ENCODE measurements around the gene CEP85L. TPM values are rescaled to one million over a fixed set of nuclear protein-coding genes. Genes with fewer than 3 reads are reported as not detected.
"Not testable (repeated sequence)": the region's sequence is repeated elsewhere in the genome, so short reads cannot be mapped to it uniquely, and the experiment has no call there.

CEP85L gene
- total RNA-seq, 3 donors from 2014 or later: 3.7 to 13.6 (median 4.0) TPM

DNA sequence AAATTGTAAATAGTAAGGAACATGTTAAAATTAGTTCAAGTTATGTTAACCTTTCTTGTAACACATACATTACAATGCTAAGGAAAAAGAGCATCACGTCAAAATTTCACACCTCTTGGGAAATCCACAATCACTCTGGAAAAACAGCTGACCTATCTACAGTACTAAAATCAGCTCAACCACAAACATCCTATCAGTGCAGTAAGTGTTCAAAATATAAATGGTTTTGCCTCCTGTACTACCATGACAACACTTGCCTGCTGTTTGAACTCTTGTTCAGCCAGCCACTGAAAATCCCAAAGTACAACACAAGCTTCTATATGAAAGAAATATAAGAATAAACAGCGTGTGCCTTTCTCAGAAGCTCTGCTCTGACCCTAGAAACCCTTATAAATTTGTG lies 186.8 kb downstream of the CEP85L start:
- TF ChIP-seq, protein P1, sequence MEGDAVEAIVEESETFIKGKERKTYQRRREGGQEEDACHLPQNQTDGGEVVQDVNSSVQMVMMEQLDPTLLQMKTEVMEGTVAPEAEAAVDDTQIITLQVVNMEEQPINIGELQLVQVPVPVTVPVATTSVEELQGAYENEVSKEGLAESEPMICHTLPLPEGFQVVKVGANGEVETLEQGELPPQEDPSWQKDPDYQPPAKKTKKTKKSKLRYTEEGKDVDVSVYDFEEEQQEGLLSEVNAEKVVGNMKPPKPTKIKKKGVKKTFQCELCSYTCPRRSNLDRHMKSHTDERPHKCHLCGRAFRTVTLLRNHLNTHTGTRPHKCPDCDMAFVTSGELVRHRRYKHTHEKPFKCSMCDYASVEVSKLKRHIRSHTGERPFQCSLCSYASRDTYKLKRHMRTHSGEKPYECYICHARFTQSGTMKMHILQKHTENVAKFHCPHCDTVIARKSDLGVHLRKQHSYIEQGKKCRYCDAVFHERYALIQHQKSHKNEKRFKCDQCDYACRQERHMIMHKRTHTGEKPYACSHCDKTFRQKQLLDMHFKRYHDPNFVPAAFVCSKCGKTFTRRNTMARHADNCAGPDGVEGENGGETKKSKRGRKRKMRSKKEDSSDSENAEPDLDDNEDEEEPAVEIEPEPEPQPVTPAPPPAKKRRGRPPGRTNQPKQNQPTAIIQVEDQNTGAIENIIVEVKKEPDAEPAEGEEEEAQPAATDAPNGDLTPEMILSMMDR (IDR thresholded peaks at IDR 0.05): no peak
- Histone ChIP-seq H3K9me3 (no peaks in the 10 kb centered on the region), H3K4me3 (no peak overlapping the region), H3K4me1 (ENCODE audit: low read depth) (no peaks in the 10 kb centered on the region), H3K36me3 (ENCODE audit: low read depth) (no peaks in the 10 kb centered on the region)
- DNase-seq (no peak), ATAC-seq (no peak)
- intact Hi-C loops (cut with DNase I, micrococcal nuclease): no loop called here

DNA sequence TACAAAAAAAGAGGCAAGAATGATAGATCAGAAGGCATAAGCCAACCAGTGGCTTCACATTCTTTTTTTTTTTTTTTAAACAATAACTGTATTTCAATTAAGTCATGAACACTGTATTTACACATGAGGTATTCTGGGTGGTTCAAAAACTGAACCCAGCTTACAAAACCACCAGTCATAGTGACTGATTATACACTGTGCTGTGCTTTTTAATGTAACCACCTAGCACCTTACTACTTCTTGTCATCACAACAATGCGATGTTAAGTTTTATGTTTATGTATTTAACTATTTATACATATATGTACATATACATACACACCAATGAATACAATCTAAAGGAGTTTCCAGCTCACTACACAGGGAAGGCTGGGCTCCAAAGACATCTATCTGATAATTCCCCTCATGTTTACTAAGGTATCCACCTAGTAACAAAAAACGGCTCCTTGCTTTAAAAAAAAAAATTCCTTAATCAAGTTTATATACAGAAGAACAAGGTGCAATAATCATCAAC lies 190.4 kb downstream of the CEP85L start:
- Histone ChIP-seq H3K4me3 (no peak overlapping the region), H3K9me3 (no peaks in the 10 kb centered on the region), H3K4me1 (ENCODE audit: low read depth) (no peaks in the 10 kb centered on the region), H3K36me3 (ENCODE audit: low read depth) (no peaks in the 10 kb centered on the region)
- TF ChIP-seq, protein P1 (IDR thresholded peaks at IDR 0.05): no peak
- no peak for ATAC-seq
- no peak for DNase-seq
- intact Hi-C loops (cut with DNase I, micrococcal nuclease): no loop called here

DNA sequence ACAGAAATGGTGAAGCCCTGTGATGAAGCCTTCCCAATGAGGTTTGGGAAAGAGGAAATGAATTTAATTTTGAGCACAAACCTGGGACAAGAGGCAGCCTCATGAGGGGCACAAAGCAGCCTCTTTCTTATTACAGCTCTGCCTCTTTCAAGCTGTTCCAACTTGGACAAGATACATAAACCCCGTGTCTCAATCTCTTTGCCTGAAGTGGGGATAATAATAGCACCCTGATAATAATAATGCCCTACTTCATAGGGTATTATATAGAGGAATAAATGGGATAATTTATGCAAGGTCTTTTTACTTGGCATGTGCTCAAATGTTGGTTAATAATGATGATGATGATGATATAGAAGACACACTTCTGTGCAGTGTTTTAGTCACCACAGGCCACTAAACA lies 194.4 kb downstream of the CEP85L start:
- no peaks in the 10 kb centered on the region for H3K4me1 ChIP-seq (ENCODE audit: low read depth)
- H3K4me3 ChIP-seq: no peak overlapping the region
- H3K9me3 ChIP-seq: peaks cover 19% of the 10 kb centered on the region
- DNase-seq (no peak), ATAC-seq (no peak)
- TF ChIP-seq, protein P1 (IDR thresholded peaks at IDR 0.05): no peak
- no peaks in the 10 kb centered on the region for H3K36me3 ChIP-seq (ENCODE audit: low read depth)
- intact Hi-C loops (cut with DNase I, micrococcal nuclease): no loop called here

DNA sequence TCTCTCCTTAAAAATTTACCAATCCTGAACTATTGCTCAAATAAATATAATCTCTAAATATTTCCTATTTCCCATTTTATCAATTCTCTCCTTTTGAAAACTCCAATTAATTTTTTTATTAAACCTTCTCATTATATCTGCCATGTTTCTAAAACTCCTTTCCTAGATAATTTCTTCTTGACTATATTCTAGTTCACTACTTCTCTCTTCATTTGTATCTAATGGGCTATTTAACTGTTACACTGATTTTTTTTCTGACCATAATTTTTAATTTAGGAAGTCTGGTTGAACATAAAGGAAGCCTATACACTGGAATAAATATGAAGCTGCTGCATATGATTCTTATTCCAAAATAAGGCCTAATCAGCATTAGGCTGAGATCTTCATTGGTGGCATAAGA lies 199.6 kb downstream of the CEP85L start:
- no peak for ATAC-seq
- intact Hi-C loops (cut with DNase I, micrococcal nuclease): no loop called here
- Histone ChIP-seq H3K36me3 (ENCODE audit: low read depth) (no peaks in the 10 kb centered on the region), H3K4me3 (no peak overlapping the region), H3K4me1 (ENCODE audit: low read depth) (no peaks in the 10 kb centered on the region), H3K9me3 (peaks cover 51% of the 10 kb centered on the region)
- no peak for DNase-seq
- TF ChIP-seq, protein P1 (IDR thresholded peaks at IDR 0.05): no peak

DNA sequence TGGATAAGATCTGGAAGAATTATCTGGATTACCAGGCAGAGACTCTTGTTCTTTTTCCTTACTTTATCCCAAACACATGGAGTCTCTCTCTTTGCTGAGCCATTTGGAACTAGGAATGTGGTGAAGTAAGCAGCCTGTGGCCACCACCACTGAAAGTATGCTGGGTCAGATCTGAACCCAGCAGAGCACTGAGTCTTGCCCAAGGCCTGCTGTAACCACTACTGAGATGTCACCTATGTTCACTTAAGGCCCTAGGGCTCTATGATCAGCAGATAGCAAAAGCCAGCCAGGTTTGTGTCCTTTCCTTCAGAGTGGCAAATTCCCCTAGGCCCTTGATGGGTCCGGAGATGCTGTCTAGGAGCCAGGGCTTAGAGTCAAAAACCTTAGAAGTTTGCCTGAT lies 206.6 kb downstream of the CEP85L start:
- TF ChIP-seq, protein P1 (IDR thresholded peaks at IDR 0.05): no peak
- peaks cover 50% of the 10 kb centered on the region for H3K9me3 ChIP-seq
- no peak for DNase-seq
- no peak overlapping the region for H3K4me3 ChIP-seq
- ATAC-seq: no peak
- no peaks in the 10 kb centered on the region for H3K4me1 ChIP-seq (ENCODE audit: low read depth)
- intact Hi-C loops (cut with DNase I, micrococcal nuclease): no loop called here
- no peaks in the 10 kb centered on the region for H3K36me3 ChIP-seq (ENCODE audit: low read depth)

DNA sequence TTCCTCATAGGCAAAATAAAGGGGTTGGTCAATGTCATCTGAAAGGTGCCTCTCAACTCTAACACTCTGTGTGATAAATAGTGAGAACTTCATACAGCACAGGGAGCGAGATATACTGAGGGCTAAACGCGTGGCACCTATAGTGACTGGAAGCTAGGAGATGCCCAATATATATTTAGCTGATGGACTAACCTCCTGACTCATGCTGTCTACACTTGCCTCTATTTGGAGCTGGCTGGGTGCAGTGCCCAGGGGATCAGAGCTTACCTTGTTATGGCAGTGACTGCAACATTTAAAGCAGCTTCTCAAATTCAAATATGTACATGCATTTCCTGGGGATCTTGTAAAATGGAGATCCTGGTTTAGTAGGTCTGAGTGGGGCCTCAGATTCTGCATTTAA lies 214.9 kb downstream of the CEP85L start:
- no peak for ATAC-seq
- TF ChIP-seq, protein P1 (IDR thresholded peaks at IDR 0.05): no peak
- no peaks in the 10 kb centered on the region for H3K4me1 ChIP-seq (ENCODE audit: low read depth)
- H3K36me3 ChIP-seq (ENCODE audit: low read depth): no peaks in the 10 kb centered on the region
- peaks cover 31% of the 10 kb centered on the region for H3K9me3 ChIP-seq
- H3K4me3 ChIP-seq: no peak overlapping the region
- intact Hi-C loops (cut with DNase I, micrococcal nuclease): no loop called here
- DNase-seq: no peak

DNA sequence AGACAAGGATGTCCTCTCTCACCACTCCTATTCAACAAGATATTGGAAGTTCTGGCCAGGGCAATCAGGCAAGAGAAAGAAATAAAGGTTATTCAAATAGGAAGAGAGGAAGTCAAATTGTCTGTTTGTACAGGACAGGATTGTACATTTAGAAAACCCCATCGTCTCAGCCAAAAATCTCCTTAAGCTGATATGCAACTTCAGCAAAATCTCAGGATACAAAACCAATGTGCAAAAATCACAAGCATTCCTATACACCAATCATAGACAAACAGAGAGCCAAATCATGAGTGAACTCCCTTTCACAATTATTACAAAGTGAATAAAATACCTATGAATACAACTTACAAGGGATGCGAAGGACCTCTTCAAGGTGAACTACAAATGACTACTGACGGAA lies 217.2 kb downstream of the CEP85L start:
- intact Hi-C loops (cut with DNase I, micrococcal nuclease); ATAC-seq; H3K4me1 ChIP-seq (ENCODE audit: low read depth); H3K4me3 ChIP-seq; DNase-seq; H3K36me3 ChIP-seq (ENCODE audit: low read depth): not testable (repeated sequence)
- peaks cover 11% of the 10 kb centered on the region for H3K9me3 ChIP-seq

DNA sequence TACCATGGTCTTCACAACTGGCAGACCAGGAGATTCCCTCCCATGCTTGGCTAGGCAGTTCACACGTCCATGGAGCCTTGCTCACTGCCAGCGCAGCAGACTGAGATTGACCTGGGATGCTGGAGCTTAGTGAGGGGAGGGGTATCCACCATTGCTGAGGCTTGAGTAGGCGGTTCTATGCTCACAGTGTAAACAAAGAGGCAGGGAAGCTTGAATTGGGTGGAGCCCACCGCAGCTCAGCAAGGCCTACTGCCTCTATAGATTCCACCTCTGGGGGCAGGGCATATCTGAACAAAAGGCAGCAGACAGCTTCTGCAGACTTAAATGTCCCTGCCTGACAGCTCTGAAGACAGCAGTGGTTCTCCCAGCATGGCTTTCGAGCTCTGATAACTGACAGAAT lies 230.1 kb downstream of the CEP85L start:
- H3K4me3 ChIP-seq; H3K9me3 ChIP-seq; ATAC-seq; H3K4me1 ChIP-seq (ENCODE audit: low read depth); DNase-seq; H3K36me3 ChIP-seq (ENCODE audit: low read depth); intact Hi-C loops (cut with DNase I, micrococcal nuclease): not testable (repeated sequence)

Measured in mucosa of descending colon (tissue), 3 donors.